ENCODE results near the gene PTPN6.

PTPN6 gene

DNA sequence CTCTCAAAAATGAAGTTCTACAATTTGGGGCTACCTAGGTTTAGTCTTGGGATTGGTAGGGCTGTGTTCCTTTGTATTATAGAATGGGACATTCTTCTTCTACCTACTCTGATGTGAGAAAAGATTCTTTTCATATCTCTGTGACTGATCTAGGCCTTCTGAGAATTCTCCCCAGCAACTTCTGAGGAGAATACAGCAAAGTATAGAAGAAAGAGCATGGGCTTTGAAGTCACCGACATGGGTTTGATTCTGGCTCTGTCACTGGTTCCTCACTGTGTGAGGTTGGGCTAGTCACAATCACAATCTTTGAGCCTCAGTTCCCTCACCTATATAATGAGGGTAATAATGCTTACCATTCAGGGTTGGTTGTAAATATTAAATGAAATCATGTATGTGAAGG, 18.4 kb upstream of the PTPN6 start:
- no peaks in the 10 kb centered on the region for H3K27me3 Mint-ChIP-seq
- H3K27ac Mint-ChIP-seq = peak overlapping the region; percentile 19
- no peaks in the 10 kb centered on the region for H3K9me3 Mint-ChIP-seq
- peaks cover 35% of the 10 kb centered on the region for H3K36me3 Mint-ChIP-seq
- peaks cover 69% of the 10 kb centered on the region for H3K4me1 Mint-ChIP-seq
- H3K4me3 Mint-ChIP-seq = no peak overlapping the region
- ATAC-seq = no peak

DNA sequence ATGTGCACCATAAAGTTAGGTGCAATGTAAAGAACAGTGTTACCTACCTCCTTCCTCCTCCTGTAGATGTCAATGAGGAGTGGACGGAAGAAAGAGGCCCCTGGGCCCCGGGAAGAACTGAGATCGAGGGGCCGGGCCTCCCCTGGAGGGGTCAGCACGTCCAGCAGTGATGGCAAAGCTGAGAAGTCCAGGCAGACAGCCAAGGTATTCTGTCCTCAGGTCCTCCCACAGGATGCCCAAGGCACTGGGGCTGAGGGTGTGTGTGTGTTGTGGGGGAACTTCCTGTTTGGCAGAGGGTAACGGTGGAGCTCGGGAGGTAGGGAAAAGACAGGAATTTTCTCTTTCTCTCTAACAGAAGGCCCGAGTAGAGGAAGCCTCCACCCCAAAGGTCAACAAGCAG, 17.0 kb upstream of the PTPN6 start:
- ATAC-seq = no peak
- Mint-ChIP-seq H3K4me3 (no peak overlapping the region), H3K27ac (peak overlapping the region; percentile 65), H3K36me3 (peaks cover 38% of the 10 kb centered on the region), H3K4me1 (peaks cover 71% of the 10 kb centered on the region), H3K9me3 (no peaks in the 10 kb centered on the region), H3K27me3 (no peaks in the 10 kb centered on the region)

DNA sequence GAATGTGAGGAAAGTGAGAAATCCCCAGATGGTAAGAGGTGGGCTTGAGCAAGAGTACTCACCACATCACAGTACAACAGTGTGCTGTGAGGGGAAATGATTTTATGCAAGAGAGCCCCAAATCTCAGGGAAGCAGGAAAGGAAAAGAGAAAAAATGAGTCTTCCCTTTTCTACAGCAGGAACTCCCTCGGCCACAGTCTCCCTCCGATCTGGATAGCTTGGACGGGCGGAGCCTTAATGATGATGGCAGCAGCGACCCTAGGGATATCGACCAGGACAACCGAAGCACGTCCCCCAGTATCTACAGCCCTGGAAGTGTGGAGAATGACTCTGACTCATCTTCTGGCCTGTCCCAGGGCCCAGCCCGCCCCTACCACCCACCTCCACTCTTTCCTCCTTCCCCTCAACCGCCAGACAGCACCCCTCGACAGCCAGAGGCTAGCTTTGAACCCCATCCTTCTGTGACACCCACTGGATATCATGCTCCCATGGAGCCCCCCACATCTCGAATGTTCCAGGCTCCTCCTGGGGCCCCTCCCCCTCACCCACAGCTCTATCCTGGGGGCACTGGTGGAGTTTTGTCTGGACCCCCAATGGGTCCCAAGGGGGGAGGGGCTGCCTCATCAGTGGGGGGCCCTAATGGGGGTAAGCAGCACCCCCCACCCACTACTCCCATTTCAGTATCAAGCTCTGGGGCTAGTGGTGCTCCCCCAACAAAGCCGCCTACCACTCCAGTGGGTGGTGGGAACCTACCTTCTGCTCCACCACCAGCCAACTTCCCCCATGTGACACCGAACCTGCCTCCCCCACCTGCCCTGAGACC, 15.6 kb upstream of the PTPN6 start:
- Mint-ChIP-seq H3K27ac (peak overlapping the region; percentile 96), H3K4me3 (peak overlapping the region; percentile 75), H3K9me3 (no peaks in the 10 kb centered on the region), H3K36me3 (peaks cover 51% of the 10 kb centered on the region), H3K4me1 (peaks cover 66% of the 10 kb centered on the region), H3K27me3 (no peaks in the 10 kb centered on the region)
- no peak for ATAC-seq

DNA sequence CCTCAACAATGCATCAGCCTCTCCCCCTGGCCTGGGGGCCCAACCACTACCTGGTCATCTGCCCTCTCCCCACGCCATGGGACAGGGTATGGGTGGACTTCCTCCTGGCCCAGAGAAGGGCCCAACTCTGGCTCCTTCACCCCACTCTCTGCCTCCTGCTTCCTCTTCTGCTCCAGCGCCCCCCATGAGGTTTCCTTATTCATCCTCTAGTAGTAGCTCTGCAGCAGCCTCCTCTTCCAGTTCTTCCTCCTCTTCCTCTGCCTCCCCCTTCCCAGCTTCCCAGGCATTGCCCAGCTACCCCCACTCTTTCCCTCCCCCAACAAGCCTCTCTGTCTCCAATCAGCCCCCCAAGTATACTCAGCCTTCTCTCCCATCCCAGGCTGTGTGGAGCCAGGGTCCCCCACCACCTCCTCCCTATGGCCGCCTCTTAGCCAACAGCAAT, 14.9 kb upstream of the PTPN6 start:
- Mint-ChIP-seq H3K27ac (peak overlapping the region; percentile 96), H3K4me3 (peak overlapping the region; percentile 75), H3K9me3 (no peaks in the 10 kb centered on the region), H3K4me1 (peaks cover 63% of the 10 kb centered on the region), H3K36me3 (peaks cover 55% of the 10 kb centered on the region), H3K27me3 (no peaks in the 10 kb centered on the region)
- peak; percentile 0 for ATAC-seq

DNA sequence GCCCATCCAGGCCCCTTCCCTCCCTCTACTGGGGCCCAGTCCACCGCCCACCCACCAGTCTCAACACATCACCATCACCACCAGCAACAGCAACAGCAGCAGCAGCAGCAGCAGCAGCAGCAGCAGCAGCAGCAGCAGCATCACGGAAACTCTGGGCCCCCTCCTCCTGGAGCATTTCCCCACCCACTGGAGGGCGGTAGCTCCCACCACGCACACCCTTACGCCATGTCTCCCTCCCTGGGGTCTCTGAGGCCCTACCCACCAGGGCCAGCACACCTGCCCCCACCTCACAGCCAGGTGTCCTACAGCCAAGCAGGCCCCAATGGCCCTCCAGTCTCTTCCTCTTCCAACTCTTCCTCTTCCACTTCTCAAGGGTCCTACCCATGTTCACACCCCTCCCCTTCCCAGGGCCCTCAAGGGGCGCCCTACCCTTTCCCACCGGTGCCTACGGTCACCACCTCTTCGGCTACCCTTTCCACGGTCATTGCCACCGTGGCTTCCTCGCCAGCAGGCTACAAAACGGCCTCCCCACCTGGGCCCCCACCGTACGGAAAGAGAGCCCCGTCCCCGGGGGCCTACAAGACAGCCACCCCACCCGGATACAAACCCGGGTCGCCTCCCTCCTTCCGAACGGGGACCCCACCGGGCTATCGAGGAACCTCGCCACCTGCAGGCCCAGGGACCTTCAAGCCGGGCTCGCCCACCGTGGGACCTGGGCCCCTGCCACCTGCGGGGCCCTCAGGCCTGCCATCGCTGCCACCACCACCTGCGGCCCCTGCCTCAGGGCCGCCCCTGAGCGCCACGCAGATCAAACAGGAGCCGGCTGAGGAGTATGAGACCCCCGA, 14.3 kb upstream of the PTPN6 start:
- Mint-ChIP-seq H3K27ac (peak overlapping the region; percentile 96), H3K4me1 (peaks cover 60% of the 10 kb centered on the region), H3K36me3 (peaks cover 58% of the 10 kb centered on the region), H3K9me3 (no peaks in the 10 kb centered on the region), H3K4me3 (peak overlapping the region; percentile 75), H3K27me3 (no peaks in the 10 kb centered on the region)
- ATAC-seq = peak; percentile 41

DNA sequence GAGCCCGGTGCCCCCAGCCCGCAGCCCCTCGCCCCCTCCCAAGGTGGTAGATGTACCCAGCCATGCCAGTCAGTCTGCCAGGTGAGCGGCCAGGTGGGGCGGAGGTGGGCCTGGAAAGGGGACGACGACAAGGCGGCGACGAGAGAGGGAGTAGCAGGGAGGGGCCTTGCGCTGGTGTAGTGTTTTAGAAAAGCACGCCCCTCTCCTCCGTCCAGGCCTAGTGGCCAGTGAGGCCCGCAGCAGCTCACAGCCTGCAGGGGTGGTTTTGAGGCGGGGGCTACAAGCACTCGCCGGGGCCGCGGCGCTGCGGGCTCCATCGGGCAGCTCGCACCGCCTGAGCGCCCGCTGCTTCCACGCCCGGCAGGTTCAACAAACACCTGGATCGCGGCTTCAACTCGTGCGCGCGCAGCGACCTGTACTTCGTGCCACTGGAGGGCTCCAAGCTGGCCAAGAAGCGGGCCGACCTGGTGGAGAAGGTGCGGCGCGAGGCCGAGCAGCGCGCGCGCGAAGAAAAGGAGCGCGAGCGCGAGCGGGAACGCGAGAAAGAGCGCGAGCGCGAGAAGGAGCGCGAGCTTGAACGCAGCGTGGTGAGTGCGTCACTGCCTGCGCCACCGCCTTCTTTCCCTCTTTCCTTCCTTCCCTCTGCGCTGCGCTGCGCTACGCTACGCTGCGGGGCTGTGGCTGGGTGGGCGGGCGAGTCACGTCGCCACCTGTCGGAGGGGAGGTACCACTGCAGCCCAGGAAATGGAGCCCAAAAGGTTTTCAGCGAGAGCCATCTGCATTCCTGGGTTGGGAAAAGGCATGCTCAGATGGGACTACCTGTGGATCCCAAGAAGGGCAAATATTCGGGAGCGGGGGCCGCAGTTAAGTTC, 13.4 kb upstream of the PTPN6 start:
- peaks cover 65% of the 10 kb centered on the region for H3K4me1 Mint-ChIP-seq
- H3K27ac Mint-ChIP-seq = peak overlapping the region; percentile 96
- peak; percentile 95 for ATAC-seq
- H3K9me3 Mint-ChIP-seq = no peaks in the 10 kb centered on the region
- H3K4me3 Mint-ChIP-seq = peak overlapping the region; percentile 75
- H3K36me3 Mint-ChIP-seq = peaks cover 63% of the 10 kb centered on the region
- no peaks in the 10 kb centered on the region for H3K27me3 Mint-ChIP-seq

DNA sequence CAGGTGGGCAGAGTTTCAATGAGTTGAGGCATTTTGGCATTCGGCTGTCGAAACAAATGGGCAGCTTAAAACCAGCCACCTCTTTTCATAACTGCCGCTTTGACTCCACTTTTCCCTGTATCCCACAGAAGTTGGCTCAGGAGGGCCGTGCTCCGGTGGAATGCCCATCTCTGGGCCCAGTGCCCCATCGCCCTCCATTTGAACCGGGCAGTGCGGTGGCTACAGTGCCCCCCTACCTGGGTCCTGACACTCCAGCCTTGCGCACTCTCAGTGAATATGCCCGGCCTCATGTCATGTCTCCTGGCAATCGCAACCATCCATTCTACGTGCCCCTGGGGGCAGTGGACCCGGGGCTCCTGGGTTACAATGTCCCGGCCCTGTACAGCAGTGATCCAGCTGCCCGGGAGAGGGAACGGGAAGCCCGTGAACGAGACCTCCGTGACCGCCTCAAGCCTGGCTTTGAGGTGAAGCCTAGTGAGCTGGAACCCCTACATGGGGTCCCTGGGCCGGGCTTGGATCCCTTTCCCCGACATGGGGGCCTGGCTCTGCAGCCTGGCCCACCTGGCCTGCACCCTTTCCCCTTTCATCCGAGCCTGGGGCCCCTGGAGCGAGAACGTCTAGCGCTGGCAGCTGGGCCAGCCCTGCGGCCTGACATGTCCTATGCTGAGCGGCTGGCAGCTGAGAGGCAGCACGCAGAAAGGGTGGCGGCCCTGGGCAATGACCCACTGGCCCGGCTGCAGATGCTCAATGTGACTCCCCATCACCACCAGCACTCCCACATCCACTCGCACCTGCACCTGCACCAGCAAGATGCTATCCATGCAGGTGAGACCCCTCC, 12.6 kb upstream of the PTPN6 start:
- Mint-ChIP-seq H3K4me1 (peaks cover 69% of the 10 kb centered on the region), H3K27ac (peak overlapping the region; percentile 96), H3K9me3 (no peaks in the 10 kb centered on the region), H3K4me3 (peak overlapping the region; percentile 75), H3K27me3 (no peaks in the 10 kb centered on the region), H3K36me3 (peaks cover 63% of the 10 kb centered on the region)
- no peak for ATAC-seq

DNA sequence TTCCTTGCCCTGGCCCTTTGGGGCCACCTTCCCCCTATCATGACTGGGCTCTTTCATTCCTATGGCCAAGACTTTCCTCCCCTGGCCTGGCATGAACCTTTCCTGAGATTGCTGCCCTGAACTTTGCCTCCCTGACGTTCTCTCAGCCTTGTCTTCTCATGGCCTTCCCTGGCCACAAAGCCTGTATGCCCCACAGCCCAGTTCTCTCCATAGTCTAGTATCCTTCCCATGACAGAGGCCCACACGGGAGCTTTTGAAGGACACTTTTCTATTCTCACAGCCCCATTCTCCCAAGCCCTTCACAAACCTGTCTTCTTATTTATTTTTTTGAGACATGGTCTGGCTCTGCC, 12.0 kb upstream of the PTPN6 start:
- no peaks in the 10 kb centered on the region for H3K9me3 Mint-ChIP-seq
- peaks cover 69% of the 10 kb centered on the region for H3K4me1 Mint-ChIP-seq
- no peaks in the 10 kb centered on the region for H3K27me3 Mint-ChIP-seq
- H3K4me3 Mint-ChIP-seq = peak overlapping the region; percentile 28
- H3K36me3 Mint-ChIP-seq = peaks cover 57% of the 10 kb centered on the region
- no peak for ATAC-seq
- H3K27ac Mint-ChIP-seq = peak overlapping the region; percentile 96

DNA sequence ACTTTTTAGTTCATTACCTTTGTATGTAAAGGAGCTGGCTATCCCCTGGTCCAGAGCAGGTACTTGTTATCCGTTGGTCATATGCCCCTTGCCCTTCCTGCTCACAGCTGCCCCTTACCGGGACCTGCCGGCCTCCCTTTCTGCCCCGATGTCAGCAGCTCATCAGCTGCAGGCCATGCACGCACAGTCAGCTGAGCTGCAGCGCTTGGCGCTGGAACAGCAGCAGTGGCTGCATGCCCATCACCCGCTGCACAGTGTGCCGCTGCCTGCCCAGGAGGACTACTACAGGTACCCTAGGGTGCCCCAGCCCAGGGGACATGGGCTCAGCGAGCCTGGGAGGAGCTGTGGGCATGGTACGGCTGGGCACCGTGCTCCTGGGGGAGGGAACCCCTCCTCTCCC, 9.9 kb upstream of the PTPN6 start:
- no peak overlapping the region for H3K27ac Mint-ChIP-seq
- no peaks in the 10 kb centered on the region for H3K9me3 Mint-ChIP-seq
- H3K4me1 Mint-ChIP-seq = peaks cover 69% of the 10 kb centered on the region
- ATAC-seq = no peak
- H3K4me3 Mint-ChIP-seq = no peak overlapping the region
- no peaks in the 10 kb centered on the region for H3K27me3 Mint-ChIP-seq
- peaks cover 36% of the 10 kb centered on the region for H3K36me3 Mint-ChIP-seq

DNA sequence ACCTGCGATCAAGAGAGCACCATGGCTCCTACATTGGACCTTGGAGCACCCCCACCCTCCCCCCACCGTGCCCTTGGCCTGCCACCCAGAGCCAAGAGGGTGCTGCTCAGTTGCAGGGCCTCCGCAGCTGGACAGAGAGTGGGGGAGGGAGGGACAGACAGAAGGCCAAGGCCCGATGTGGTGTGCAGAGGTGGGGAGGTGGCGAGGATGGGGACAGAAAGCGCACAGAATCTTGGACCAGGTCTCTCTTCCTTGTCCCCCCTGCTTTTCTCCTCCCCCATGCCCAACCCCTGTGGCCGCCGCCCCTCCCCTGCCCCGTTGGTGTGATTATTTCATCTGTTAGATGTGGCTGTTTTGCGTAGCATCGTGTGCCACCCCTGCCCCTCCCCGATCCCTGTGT, 9.4 kb upstream of the PTPN6 start:
- H3K4me3 Mint-ChIP-seq = no peak overlapping the region
- peaks cover 31% of the 10 kb centered on the region for H3K36me3 Mint-ChIP-seq
- H3K9me3 Mint-ChIP-seq = no peaks in the 10 kb centered on the region
- peak overlapping the region; percentile 98 for H3K27ac Mint-ChIP-seq
- H3K27me3 Mint-ChIP-seq = no peaks in the 10 kb centered on the region
- peaks cover 69% of the 10 kb centered on the region for H3K4me1 Mint-ChIP-seq
- no peak for ATAC-seq

DNA sequence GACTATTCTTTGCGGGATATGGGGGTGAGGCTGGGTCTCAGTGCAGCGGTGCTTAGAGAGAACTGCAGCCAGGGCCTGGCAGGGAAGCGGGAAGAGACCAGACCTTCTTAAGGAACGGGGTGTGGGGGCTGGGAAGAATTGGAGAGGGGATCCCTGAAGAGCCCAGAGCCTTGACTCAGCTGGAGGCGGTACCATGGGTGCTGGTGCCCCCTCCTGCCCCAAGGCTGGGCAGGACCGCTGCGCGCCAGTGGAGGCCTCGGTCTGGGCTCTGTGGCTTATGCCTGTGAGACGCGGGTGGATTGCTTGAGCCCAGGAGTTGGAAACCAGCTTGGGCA, 8.9 kb upstream of the PTPN6 start:
- Mint-ChIP-seq H3K27ac (peak overlapping the region; percentile 98), H3K9me3 (no peaks in the 10 kb centered on the region), H3K4me1 (peaks cover 70% of the 10 kb centered on the region), H3K36me3 (peaks cover 28% of the 10 kb centered on the region), H3K27me3 (no peaks in the 10 kb centered on the region), H3K4me3 (peak overlapping the region; percentile 17)
- no peak for ATAC-seq

DNA sequence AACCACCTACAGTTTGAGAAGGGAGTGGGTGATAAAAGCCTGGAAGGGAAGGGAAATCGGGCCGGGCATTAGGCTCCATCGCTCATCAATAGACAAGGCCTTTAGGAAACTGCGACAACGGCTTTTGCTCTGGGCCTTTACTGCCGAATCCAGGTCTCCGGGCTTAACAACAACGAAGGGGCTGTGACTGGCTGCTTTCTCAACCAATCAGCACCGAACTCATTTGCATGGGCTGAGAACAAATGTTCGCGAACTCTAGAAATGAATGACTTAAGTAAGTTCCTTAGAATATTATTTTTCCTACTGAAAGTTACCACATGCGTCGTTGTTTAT, 7.8 kb upstream of the PTPN6 start:
- peak overlapping the region; percentile 84 for H3K4me3 Mint-ChIP-seq
- H3K36me3 Mint-ChIP-seq = peaks cover 28% of the 10 kb centered on the region
- ATAC-seq = peak; percentile 74
- H3K9me3 Mint-ChIP-seq = no peaks in the 10 kb centered on the region
- H3K27ac Mint-ChIP-seq = peak overlapping the region; percentile 98
- no peaks in the 10 kb centered on the region for H3K27me3 Mint-ChIP-seq
- peaks cover 74% of the 10 kb centered on the region for H3K4me1 Mint-ChIP-seq

DNA sequence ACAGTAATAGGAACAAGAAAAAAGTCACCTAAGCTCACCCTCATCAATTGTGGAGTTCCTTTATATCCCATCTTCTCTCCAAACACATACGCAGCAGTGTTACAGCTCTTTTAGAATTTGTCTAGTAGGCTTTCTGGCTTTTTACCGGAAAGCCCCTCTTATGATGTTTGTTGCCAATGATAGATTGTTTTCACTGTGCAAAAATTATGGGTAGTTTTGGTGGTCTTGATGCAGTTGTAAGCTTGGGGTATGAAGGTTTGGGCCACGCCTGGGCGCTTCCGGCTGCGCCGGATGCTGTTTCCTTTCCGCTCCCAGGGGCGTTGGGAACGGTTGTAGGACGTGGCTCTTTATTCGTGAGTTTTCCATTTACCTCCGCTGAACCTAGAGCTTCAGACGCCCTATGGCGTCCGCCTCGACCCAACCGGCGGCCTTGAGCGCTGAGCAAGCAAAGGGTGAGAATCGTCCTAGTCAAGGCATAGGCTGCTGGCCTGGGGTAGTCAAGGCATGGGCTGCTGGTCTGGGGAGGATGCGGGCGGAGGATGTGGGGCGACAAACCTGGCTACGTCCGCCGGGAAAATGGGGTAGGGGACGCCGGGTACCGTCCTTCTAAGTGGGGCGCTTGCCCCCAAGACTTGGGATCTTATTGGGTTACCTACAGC, 7.3 kb upstream of the PTPN6 start, which contains the start of the genes C12orf57 and RNU7-1:
TSS of gene C12orf57 (plus strand) at position 301 of the 659 bp plus-strand sequence. CDS start at position 401, 100 bp downstream.
TSS of gene RNU7-1 (plus strand) at position 95 of the 659 bp plus-strand sequence.
- no peaks in the 10 kb centered on the region for H3K9me3 Mint-ChIP-seq
- peak; percentile 81 for ATAC-seq
- H3K27ac Mint-ChIP-seq = peak within 1 kb of the TSS; percentile 98
- H3K4me3 Mint-ChIP-seq = peak within 1 kb of the TSS; percentile 84
- peaks cover 77% of the 10 kb centered on the region for H3K4me1 Mint-ChIP-seq
- H3K27me3 Mint-ChIP-seq = no peaks in the 10 kb centered on the region
- peaks cover 28% of the 10 kb centered on the region for H3K36me3 Mint-ChIP-seq
